Lower lobe of right lung (tissue), 2 donors: ENCODE measurements around the gene ZNHIT3. TPM values are rescaled to one million over a fixed set of nuclear protein-coding genes. Genes with fewer than 3 reads are reported as not detected.
"Not testable (repeated sequence)": the region's sequence is repeated elsewhere in the genome, so short reads cannot be mapped to it uniquely, and the experiment has no call there.

Experiments
- ATAC-seq, 2 donors: fragments of 200-7000 bp; cut with Tn5 transposase; one replicate each; pipeline ENCODE4 v1.9.1; 2020 to 2022; ENCODE audit warnings: mild to moderate bottlenecking in 2 of 2, moderate library complexity in 2 of 2
- DNase-seq: peaks from one replicate; pipeline ENCODE4 v3.0.0-alpha.2; 2020
- H3K27ac ChIP-seq: fragments of 200-600 bp; one replicate; pipeline ENCODE4 v1.8.0; 2022
- H3K27me3 ChIP-seq: fragments of 200-600 bp; one replicate; pipeline ENCODE4 v1.8.0; 2022; ENCODE audit warnings: low read depth
- H3K36me3 ChIP-seq: fragments of 200-600 bp; one replicate; pipeline ENCODE4 v1.8.0; 2022; ENCODE audit warnings: mild to moderate bottlenecking
- H3K4me1 ChIP-seq: fragments of 200-600 bp; one replicate; pipeline ENCODE4 v1.8.0; 2022
- H3K4me3 ChIP-seq: fragments of 200-600 bp; one replicate; pipeline ENCODE4 v1.8.0; 2022; ENCODE audit warnings: mild to moderate bottlenecking
- H3K9me3 ChIP-seq: fragments of 200-600 bp; one replicate; pipeline ENCODE4 v1.8.0; 2022
- CTCF ChIP-seq: fragments of 200-600 bp; IDR thresholded peaks from one replicate; pipeline ENCODE4 v1.8.0; 2022; ENCODE audit warnings: antibody characterized with exemption, mild to moderate bottlenecking
- intact Hi-C: fragments of 100-400 bp; cut with DNase I; formaldehyde crosslinking; loops from one replicate; pipeline ENCODE4 v1.11.0; 2022
- total RNA-seq: library from RNA; stranded (reverse); fragmentation: NEBNext Ultra II Directional; extraction: Animal tissue kit (Norgen Biotek cat#: 25700); gene quantifications from one replicate; pipeline ENCODE4 v1.2.1, GENCODE V29; 2021
- donor health status: DM: no; HTN: yes; CAD: no; lungs with severe emphysema.

The ZNHIT3 gene
- total RNA-seq, 1 donor from 2014 or later: 30.1 TPM

GRCh38 chr17:36505171-36505570 lies 18.7 kb downstream of the ZNHIT3 start:
- Histone ChIP-seq H3K9me3 (no peaks in the 10 kb centered on the region), H3K27me3 (no peaks in the 10 kb centered on the region), H3K4me3 (no peak overlapping the region), H3K4me1 (no peaks in the 10 kb centered on the region), H3K27ac (no peak overlapping the region), H3K36me3 (peaks cover 70% of the 10 kb centered on the region)
- intact Hi-C loops: no loop called here
- DNase-seq: no peak
- ATAC-seq: peak in 1 of 2 donors; percentile 25
- TF ChIP-seq CTCF: no peak

GRCh38 chr17:36506249-36506826 lies 19.9 kb downstream of the ZNHIT3 start:
- H3K27me3 ChIP-seq: no peaks in the 10 kb centered on the region
- H3K36me3 ChIP-seq: peaks cover 70% of the 10 kb centered on the region
- H3K27ac ChIP-seq: no peak overlapping the region
- TF ChIP-seq CTCF: no peak
- intact Hi-C loops: no loop called here
- no peak overlapping the region for H3K4me3 ChIP-seq
- DNase-seq: no peak
- no peaks in the 10 kb centered on the region for H3K4me1 ChIP-seq
- no peaks in the 10 kb centered on the region for H3K9me3 ChIP-seq
- no peak for ATAC-seq

DNA sequence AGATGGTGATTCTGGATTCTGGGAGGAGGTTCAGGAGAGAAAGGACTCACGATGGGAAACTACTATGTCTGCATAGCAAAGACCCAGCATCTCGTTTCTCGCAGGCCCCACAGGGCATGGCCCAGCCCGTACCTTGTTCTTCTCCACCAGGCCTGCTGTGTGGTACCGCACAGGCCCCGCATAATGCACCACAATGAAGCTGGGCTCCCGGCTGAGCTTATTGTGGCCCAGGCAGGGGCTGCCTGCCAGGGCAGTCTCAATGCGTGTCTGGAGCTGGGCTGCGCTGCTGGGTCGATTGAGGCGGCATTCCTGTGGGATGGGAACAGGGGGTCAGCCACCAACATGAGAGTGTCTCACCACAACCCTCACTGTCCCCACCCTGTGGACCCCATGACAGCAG lies 20.4 kb downstream of the ZNHIT3 start:
- H3K4me3 ChIP-seq: no peak overlapping the region
- H3K9me3 ChIP-seq: no peaks in the 10 kb centered on the region
- no peaks in the 10 kb centered on the region for H3K27me3 ChIP-seq
- no peaks in the 10 kb centered on the region for H3K4me1 ChIP-seq
- no peak for TF ChIP-seq CTCF
- H3K27ac ChIP-seq: no peak overlapping the region
- peaks cover 70% of the 10 kb centered on the region for H3K36me3 ChIP-seq
- intact Hi-C loops: no loop called here
- ATAC-seq: no peak
- no peak for DNase-seq

DNA sequence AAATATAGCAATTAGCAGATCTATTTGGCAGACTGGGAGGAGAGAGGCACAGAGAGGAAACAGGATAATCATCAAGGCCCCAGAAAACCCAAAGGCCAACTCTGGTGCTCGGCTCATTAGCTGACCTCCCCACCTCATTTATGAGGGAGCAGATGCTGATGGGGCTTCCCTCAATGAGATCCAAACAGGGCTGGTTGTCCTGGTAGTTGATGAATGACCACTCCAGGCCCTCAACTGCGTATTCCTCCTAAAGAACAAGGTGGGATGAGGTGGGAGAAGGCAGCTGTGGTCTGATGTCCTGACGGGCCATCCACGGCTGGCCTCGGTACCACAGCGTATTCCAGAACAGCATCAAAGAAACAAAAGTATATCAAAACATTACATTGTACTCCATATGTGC lies 20.8 kb downstream of the ZNHIT3 start:
- Histone ChIP-seq H3K27me3 (no peaks in the 10 kb centered on the region), H3K27ac (no peak overlapping the region), H3K4me1 (no peaks in the 10 kb centered on the region), H3K4me3 (no peak overlapping the region), H3K36me3 (peaks cover 67% of the 10 kb centered on the region), H3K9me3 (no peaks in the 10 kb centered on the region)
- DNase-seq: no peak
- intact Hi-C loops: no loop called here
- TF ChIP-seq CTCF: no peak
- no peak for ATAC-seq

DNA sequence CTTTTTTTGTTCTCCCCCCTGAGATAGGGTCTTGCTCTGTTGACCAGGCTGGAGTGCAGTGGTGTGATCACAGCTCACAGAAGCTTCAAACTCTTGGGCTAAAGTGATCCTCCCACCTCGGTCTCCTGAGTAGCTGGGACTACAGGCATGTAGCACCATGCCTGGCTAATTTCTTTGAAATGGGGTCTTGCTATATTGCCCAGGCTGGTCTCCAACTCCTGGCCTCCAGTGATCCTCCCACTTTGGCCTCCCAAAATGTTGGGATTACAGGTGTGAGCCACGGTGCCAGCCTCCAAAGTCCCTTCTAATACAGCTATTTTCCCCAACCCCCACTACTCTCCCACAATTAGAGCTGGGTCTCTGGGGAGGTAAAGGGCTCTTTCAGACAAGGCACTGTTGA lies 22.0 kb downstream of the ZNHIT3 start:
- intact Hi-C loops, ATAC-seq: not testable (repeated sequence)
- H3K36me3 ChIP-seq: peaks cover 65% of the 10 kb centered on the region

GRCh38 chr17:36509272-36509985 lies 22.9 kb downstream of the ZNHIT3 start:
- H3K9me3 ChIP-seq: no peaks in the 10 kb centered on the region
- no peaks in the 10 kb centered on the region for H3K4me1 ChIP-seq
- H3K4me3 ChIP-seq: no peak overlapping the region
- peaks cover 60% of the 10 kb centered on the region for H3K36me3 ChIP-seq
- H3K27ac ChIP-seq: no peak overlapping the region
- no peaks in the 10 kb centered on the region for H3K27me3 ChIP-seq
- ATAC-seq (no peak), DNase-seq (no peak)
- no peak for TF ChIP-seq CTCF
- intact Hi-C loops: no loop called here

More for the DNA sequence above, 22.0 kb downstream of the ZNHIT3 start:
- H3K4me3 ChIP-seq, H3K27me3 ChIP-seq, DNase-seq, H3K9me3 ChIP-seq, H3K27ac ChIP-seq, H3K4me1 ChIP-seq: not testable (repeated sequence)
